A549 (cell line): ENCODE results near the gene HLA-DQB2. TPM values are rescaled to one million over a fixed set of nuclear protein-coding genes. Genes with fewer than 3 reads are reported as not detected.

Experiments used
- ATAC-seq, 2 experiments: fragments of 200-7000 bp in 1 of 2; fragments of >200 bp in 1 of 2; cut with Nextera tagmentation in 1 of 2; cut with Tn5 transposase in 1 of 2; 3 replicates each; pipeline versions ENCODE4 v1.8.0 to v1.9.1; 2018 to 2020; ENCODE audit warnings: mild to moderate bottlenecking in 1 of 2, moderate library complexity in 1 of 2
- CTCF ChIA-PET: fragments of 300-600 bp; sonication (Branson Sonifier 250); formaldehyde crosslinking; extraction: SDS; loops from one replicate; lab custom pipeline; 2021; ENCODE audit warnings: antibody characterized with exemption, inconsistent platforms; lab: Yijun Ruan, JAX
- POLR2A ChIA-PET: fragments of 350-600 bp; formaldehyde crosslinking; extraction: SDS; loops from one replicate; lab custom pipeline; 2021; ENCODE audit warnings: antibody characterized with exemption, inconsistent platforms; lab: Yijun Ruan, JAX
- DNase-seq, 2 experiments: peaks; one replicate each; pipeline versions ENCODE4 v3.0.0 to v3.0.0-alpha.2; 2011 to 2016; ENCODE audit warnings: low read depth in 1 of 2, low spot score in 1 of 2
- FAIRE-seq: peaks from 2 replicates; lab custom pipeline; 2011; peaks lifted over from hg19 to GRCh38; lab: Jason Lieb, UNC
- H3K27ac ChIP-seq, 2 experiments: fragments of >200 bp; sonication (Bioruptor Twin); formaldehyde crosslinking; 3 replicates each; pipeline ENCODE4 v1.5.1; 2016 to 2017
- H3K4me1 ChIP-seq: fragments of >200 bp; sonication (Bioruptor Twin); formaldehyde crosslinking; 3 replicates; pipeline ENCODE4 v1.6.1; 2016
- H3K4me2 ChIP-seq: fragments of >200 bp; sonication (Bioruptor Twin); formaldehyde crosslinking; 3 replicates; pipeline ENCODE4 v1.6.1; 2016
- H3K4me3 ChIP-seq: fragments of >200 bp; sonication (Bioruptor Twin); formaldehyde crosslinking; 3 replicates; pipeline ENCODE4 v1.5.1; 2016
- H3K9me3 ChIP-seq: fragments of >200 bp; sonication (Bioruptor Twin); formaldehyde crosslinking; 3 replicates; pipeline ENCODE4 v1.6.1; 2016
- ATOH8 ChIP-seq: fragments of 250-450 bp; sonication (Bioruptor Pico); IDR thresholded peaks from 2 replicates; pipeline ENCODE4 v1.5.0; 2020; ENCODE audit warnings: low read depth, mild to moderate bottlenecking, moderate library complexity
- BCL3 ChIP-seq: fragments of >200 bp; sonication (Bioruptor Twin); formaldehyde crosslinking; IDR thresholded peaks from 3 replicates; pipeline ENCODE4 v1.6.1; 2016
- CBX2 ChIP-seq: fragments of 200-600 bp; sonication (generic); IDR thresholded peaks from 2 replicates; pipeline ENCODE4 v1.6.1; 2016; ENCODE audit warnings: low read depth, mild to moderate bottlenecking, borderline replicate concordance
- CTCF ChIP-seq: fragments of >200 bp; sonication (Bioruptor Twin); formaldehyde crosslinking; IDR thresholded peaks from 3 replicates; pipeline ENCODE4 v1.5.1; 2016
- EHF ChIP-seq: fragments of 250-450 bp; sonication (Bioruptor Pico); IDR thresholded peaks from 2 replicates; pipeline ENCODE4 v1.5.0; 2020; ENCODE audit warnings: mild to moderate bottlenecking
- HDAC2 ChIP-seq: fragments of 200-600 bp; sonication (generic); IDR thresholded peaks from 2 replicates; pipeline ENCODE4 v1.6.1; 2016
- HMGXB4 ChIP-seq: fragments of 250-450 bp; sonication (Bioruptor Pico); IDR thresholded peaks from 2 replicates; pipeline ENCODE4 v1.5.0; 2021; ENCODE audit warnings: mild to moderate bottlenecking, moderate library complexity, borderline replicate concordance
- HOXA7 ChIP-seq: fragments of 250-450 bp; sonication (Bioruptor Pico); IDR thresholded peaks from 2 replicates; pipeline ENCODE4 v1.5.0; 2020; ENCODE audit warnings: mild to moderate bottlenecking, moderate library complexity
- JUN ChIP-seq, 2 experiments: fragments of >200 bp; sonication (Bioruptor Twin); formaldehyde crosslinking; IDR thresholded peaks; 2 replicates in 1 of 2; 3 replicates in 1 of 2; pipeline ENCODE4 v1.6.1; 2016 to 2017
- JUNB ChIP-seq: fragments of >200 bp; sonication (Bioruptor Twin); formaldehyde crosslinking; IDR thresholded peaks from 2 replicates; pipeline ENCODE4 v1.6.1; 2016
- KDM1A ChIP-seq: fragments of 200-600 bp; sonication (generic); IDR thresholded peaks from 2 replicates; pipeline ENCODE4 v1.6.1; 2016; ENCODE audit warnings: low read depth, mild to moderate bottlenecking
- KDM5A ChIP-seq: fragments of 200-600 bp; sonication (generic); IDR thresholded peaks from 2 replicates; pipeline ENCODE4 v1.6.1; 2016; ENCODE audit warnings: antibody characterized with exemption, mild to moderate bottlenecking
- MAFK ChIP-seq: fragments of 450-650 bp; IDR thresholded peaks from 2 replicates; pipeline ENCODE4 v1.6.1; 2014; ENCODE audit not compliant: partially characterized antibody
- MAX ChIP-seq: IDR thresholded peaks from 2 replicates; pipeline ENCODE4 v1.6.1; 2012
- NFE2L2 ChIP-seq: fragments of 150-350 bp; conservative IDR thresholded peaks from 2 replicates; pipeline ENCODE4 v1.6.1; 2014; ENCODE audit warnings: low read length
- POLR2A ChIP-seq: IDR thresholded peaks from 2 replicates; pipeline ENCODE4 v1.6.1; 2012; ENCODE audit warnings: mild to moderate bottlenecking, low read length
- RAD21 ChIP-seq, 2 experiments: fragments of >200 bp in 1 of 2; sonication (Bioruptor Twin) in 1 of 2; formaldehyde crosslinking in 1 of 2; IDR thresholded peaks in 1 of 2; conservative IDR thresholded peaks in 1 of 2; 2 replicates in 1 of 2; 3 replicates in 1 of 2; pipeline ENCODE4 v1.6.1; 2012 to 2018; ENCODE audit warnings: inconsistent platforms in 1 of 2
- RARB ChIP-seq: fragments of 250-450 bp; sonication (Bioruptor Pico); IDR thresholded peaks from 2 replicates; pipeline ENCODE4 v1.8.0; 2021; ENCODE audit warnings: mild to moderate bottlenecking, moderate library complexity
- RFX5 ChIP-seq: fragments of 450-650 bp; IDR thresholded peaks from 2 replicates; pipeline ENCODE4 v1.7.1; 2014; ENCODE audit warnings: antibody characterized with exemption, mild to moderate bottlenecking, moderate library complexity
- SMC3 ChIP-seq: fragments of >200 bp; sonication (Bioruptor Twin); formaldehyde crosslinking; IDR thresholded peaks from 3 replicates; pipeline ENCODE4 v1.6.1; 2018; ENCODE audit warnings: inconsistent platforms
- SREBF2 ChIP-seq: fragments of 450-650 bp; IDR thresholded peaks from 2 replicates; pipeline ENCODE4 v1.6.1; 2014; ENCODE audit warnings: mild to moderate bottlenecking, moderate library complexity
- TP53 ChIP-seq: fragments of 250-450 bp; sonication (Bioruptor Pico); IDR thresholded peaks from 2 replicates; pipeline ENCODE4 v1.5.0; 2021; ENCODE audit warnings: mild to moderate bottlenecking, moderate library complexity
- WGBS: methylation state at CpG from one replicate; pipeline ENCODE4 v1.1.6; 2017; ENCODE audit errors: missing lambda C conversion rate; 5-methylcytosine and 5-hydroxymethylcytosine counted together
- polyA plus RNA-seq, 4 experiments: library from polyadenylated mRNA; depleted of rRNA in 3 of 4; stranded (reverse); fragments of >200 nt; fragmentation: RNase III in 1 of 4; extraction: RNeasy Plus Mini Kit Qiagen cat#74134 plus additional on column Dnase treatment in 1 of 4; gene quantifications; 2 replicates in 3 of 4; 3 replicates in 1 of 4; pipeline ENCODE4 v1.2.3, GENCODE V29; 2011 to 2017

Gene HLA-DQB2
- polyA plus RNA-seq, 2 of the 4 experiments (the other 2 are of a cell fraction), result not detected

- Histone ChIP-seq H3K4me3 (no peak overlapping the region), H3K4me1 (no peaks in the 10 kb centered on the region), H3K9me3 (no peaks in the 10 kb centered on the region), H3K27ac (no peak overlapping the region), H3K4me2 (no peak overlapping the region)
- 2% methylated on average over 5 of the region's 5 CpGs for WGBS
- FAIRE-seq (no peak), DNase-seq (no peak), ATAC-seq (no peak)
- POLR2A ChIA-PET, result no interaction called here
- TF ChIP-seq SMC3 (no peak), NFE2L2 (no peak)
- CTCF ChIA-PET, result no interaction called here
These were observed 18.6 kb downstream of the HLA-DQB2 start for GRCh38 chr6:32744776-32745175.

- H3K9me3 ChIP-seq, result no peaks in the 10 kb centered on the region
- ChIA-PET POLR2A (no interaction called here), CTCF (no interaction called here)
- DNase-seq (no peak), ATAC-seq (no peak), FAIRE-seq (no peak)
- no peak overlapping the region for H3K4me3 ChIP-seq
- TF ChIP-seq MAX, result no peak
- no peak for TF ChIP-seq HOXA7
- no peak for TF ChIP-seq CTCF
- no peak overlapping the region for H3K27ac ChIP-seq
- no peaks in the 10 kb centered on the region for H3K4me1 ChIP-seq
- no peak overlapping the region for H3K4me2 ChIP-seq
- 11% methylated on average over 3 of the region's 3 CpGs for WGBS
These were observed 21.0 kb downstream of the HLA-DQB2 start for GRCh38 chr6:32742374-32742773.

GRCh38 chr6:32741031-32741960 is 22.0 kb downstream of the HLA-DQB2 start, which contains the start of gene HLA-DQA2:
HLA-DQA2 (plus strand) TSS chr6:32741391; CDS start chr6:32741444, 53 bp downstream.
- CTCF ChIA-PET, result no interaction called here
- TF ChIP-seq TP53 (no peak), HMGXB4 (CRISPR knock-in tag) (no peak), MAFK (no peak), RAD21 (conservative IDR thresholded peaks at IDR 0.05 in 1 of 2, IDR thresholded peaks at IDR 0.05 in 1 of 2) (no peak)
- DNase-seq (no peak), ATAC-seq (no peak), FAIRE-seq (no peak)
- Histone ChIP-seq H3K4me3 (no peak within 1 kb of the TSS), H3K27ac (no peak within 1 kb of the TSS), H3K9me3 (no peaks in the 10 kb centered on the region), H3K4me2 (no peak within 1 kb of the TSS), H3K4me1 (no peaks in the 10 kb centered on the region)
- POLR2A ChIA-PET, result no interaction called here
- WGBS, result 28% methylated on average over 7 of the region's 7 CpGs

- 2% methylated on average over 2 of the region's 2 CpGs for WGBS
- POLR2A ChIA-PET, result no interaction called here
- no peak for TF ChIP-seq MAX
- TF ChIP-seq KDM1A, result no peak
- TF ChIP-seq RFX5, result no peak
- no peak for TF ChIP-seq SREBF2
- TF ChIP-seq RAD21 (conservative IDR thresholded peaks at IDR 0.05 in 1 of 2, IDR thresholded peaks at IDR 0.05 in 1 of 2), result no peak
- no peak for TF ChIP-seq POLR2A
- no peak for TF ChIP-seq JUNB
- no peak for TF ChIP-seq CBX2
- no peak for TF ChIP-seq EHF (CRISPR knock-in tag)
- TF ChIP-seq BCL3, result no peak
- no peak for TF ChIP-seq HDAC2
- TF ChIP-seq RARB (CRISPR knock-in tag), result no peak
- no peak for TF ChIP-seq JUN (IDR thresholded peaks at IDR 0.05)
- TF ChIP-seq ATOH8 (CRISPR knock-in tag), result no peak
- TF ChIP-seq KDM5A, result no peak
- Histone ChIP-seq H3K4me3 (no peak overlapping the region), H3K4me1 (no peaks in the 10 kb centered on the region), H3K4me2 (no peak overlapping the region), H3K27ac (no peak overlapping the region), H3K9me3 (no peaks in the 10 kb centered on the region)
- CTCF ChIA-PET, result no interaction called here
- no peak for ATAC-seq
- FAIRE-seq, result no peak
- DNase-seq, result no peak
These were observed 25.2 kb downstream of the HLA-DQB2 start for GRCh38 chr6:32738126-32738525.
